ENCODE results near the gene BCKDK. TPM values are rescaled to one million over a fixed set of nuclear protein-coding genes. Genes with fewer than 3 reads are reported as not detected.

BCKDK gene
- total RNA-seq (2012; rRNA removed) = 51.0 and 58.8 TPM in 2 replicates

DNA sequence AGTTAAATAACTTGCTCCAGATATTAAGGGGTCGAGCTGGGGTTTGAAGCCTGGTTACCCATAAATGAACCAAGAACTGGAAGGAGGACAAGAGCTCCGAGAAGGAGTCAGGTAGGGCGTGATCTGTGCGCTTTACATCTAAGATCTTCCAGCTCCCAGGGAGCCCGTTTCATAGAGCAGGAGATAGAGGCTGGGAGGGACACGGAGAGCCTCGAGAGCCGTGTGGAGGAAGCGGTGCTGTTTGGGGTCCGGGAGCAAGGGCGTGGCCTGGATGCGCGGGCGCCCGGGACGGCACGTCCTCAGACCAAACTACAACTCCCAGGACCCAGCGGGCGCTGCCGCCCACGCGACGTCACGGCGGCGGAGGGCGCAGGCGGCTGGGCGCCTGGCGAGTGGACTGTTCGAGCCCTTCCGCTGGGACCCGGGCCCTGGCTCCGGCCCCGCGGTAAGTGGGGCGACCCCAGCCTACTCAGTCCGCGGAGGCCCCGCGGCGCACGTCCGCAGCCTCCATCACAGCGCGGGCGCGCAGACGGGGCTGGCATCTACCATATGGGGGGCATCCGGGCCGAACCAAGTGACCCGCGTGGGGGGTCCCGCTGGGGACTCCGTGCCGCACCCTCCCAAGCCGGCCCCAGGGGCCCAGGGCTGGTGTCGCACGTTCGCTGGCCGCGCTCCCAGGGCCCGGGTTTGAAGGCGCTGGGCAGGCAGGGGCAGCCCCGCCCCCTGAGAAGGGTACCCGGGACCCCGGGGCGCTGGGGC, at the start of gene BCKDK:
TSS of gene BCKDK (plus strand) at position 352 of the 759 bp plus-strand sequence. CDS start 838 bp downstream, outside the sequence.
- Histone ChIP-seq H3K9ac (ENCODE audit: low read depth, low read length) (peak within 1 kb of the TSS; percentile 95), H3K36me3 (ENCODE audit: insufficient read depth, low read length) (peaks cover 40% of the 10 kb centered on the region), H3K27me3 (ENCODE audit: control insufficient read depth, insufficient read depth, low read length) (no peaks in the 10 kb centered on the region), H3K9me3 (replicated peaks; ENCODE audit: low read length) (no peaks in the 10 kb centered on the region), H3K4me2 (ENCODE audit: low read length) (peak within 1 kb of the TSS; percentile 89), H3K4me1 (ENCODE audit: control insufficient read depth, insufficient read depth, low read length) (peaks cover 29% of the 10 kb centered on the region), H3K4me3 (ENCODE audit: low read length) (peak within 1 kb of the TSS; percentile 91)

DNA sequence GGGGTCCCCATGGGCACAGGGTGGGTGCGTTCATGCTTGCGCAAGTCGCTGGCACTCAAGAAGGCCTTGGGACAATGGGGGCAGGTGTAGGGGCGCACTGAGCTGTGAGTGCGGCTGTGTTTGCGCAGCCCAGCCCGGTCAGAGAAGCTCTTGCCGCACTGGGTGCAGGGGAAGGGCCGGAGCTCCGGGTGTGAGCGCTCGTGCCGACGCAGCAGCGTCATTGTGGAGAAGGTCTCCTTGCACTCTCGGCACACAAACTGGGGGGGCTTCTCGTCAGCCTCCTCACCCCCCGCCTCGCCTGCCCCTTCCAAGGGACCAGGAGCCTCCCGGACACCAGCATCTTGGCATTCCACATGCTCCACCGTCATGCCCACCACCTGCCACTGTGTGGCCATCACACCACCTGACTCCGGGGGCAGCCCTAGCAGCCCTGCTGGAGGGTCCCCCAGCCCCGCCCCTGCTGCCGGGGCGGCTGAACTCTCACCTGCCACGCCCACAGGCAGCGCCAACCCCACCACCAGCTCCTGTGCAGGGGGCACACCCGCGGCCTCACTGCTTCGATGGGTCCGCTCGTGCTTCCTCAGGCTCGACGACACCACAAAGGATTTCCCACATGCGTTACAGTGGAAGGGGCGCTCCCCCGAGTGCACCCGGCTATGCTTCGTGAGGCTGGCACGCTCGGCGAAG, 46.9 kb upstream of the BCKDK start:
- H3K9ac ChIP-seq (ENCODE audit: low read depth, low read length) = no peak overlapping the region
- H3K9me3 ChIP-seq (replicated peaks; ENCODE audit: low read length) = no peaks in the 10 kb centered on the region
- H3K4me3 ChIP-seq (ENCODE audit: low read length) = no peak overlapping the region
- no peak overlapping the region for H3K4me2 ChIP-seq (ENCODE audit: low read length)
- peaks cover 49% of the 10 kb centered on the region for H3K36me3 ChIP-seq (ENCODE audit: insufficient read depth, low read length)
- H3K27me3 ChIP-seq (ENCODE audit: control insufficient read depth, insufficient read depth, low read length) = no peaks in the 10 kb centered on the region
- peaks cover 29% of the 10 kb centered on the region for H3K4me1 ChIP-seq (ENCODE audit: control insufficient read depth, insufficient read depth, low read length)

DNA sequence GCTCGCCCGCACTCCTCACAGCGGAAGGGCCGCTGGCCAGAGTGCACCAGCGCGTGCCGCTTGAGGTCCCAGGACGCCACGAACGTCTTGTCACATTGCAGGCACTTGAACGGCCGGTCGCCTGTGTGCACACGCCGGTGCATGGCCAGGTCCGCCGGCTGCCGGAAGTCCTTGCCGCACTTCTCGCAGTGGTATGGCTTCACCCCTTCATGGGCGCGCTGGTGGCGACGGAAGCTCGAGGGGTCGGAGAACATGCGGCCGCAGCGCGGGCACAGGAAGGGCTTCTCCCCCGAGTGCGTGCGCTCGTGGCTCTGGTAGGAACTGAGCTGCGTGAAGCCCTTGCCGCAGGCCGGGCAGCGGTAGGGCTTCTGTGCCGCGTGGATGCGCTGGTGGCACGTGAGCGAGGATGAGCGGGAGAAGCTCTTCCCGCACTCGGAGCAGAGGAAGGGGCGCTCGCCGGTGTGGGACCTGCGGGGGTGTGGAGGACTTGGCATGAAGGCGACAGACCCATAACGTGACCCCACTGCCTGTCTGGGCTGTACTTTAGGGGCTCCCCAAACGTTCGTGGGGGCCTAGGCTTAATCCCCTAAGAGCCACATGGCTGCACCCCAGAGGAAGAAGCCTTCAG, 46.3 kb upstream of the BCKDK start:
- H3K9me3 ChIP-seq (replicated peaks; ENCODE audit: low read length) = no peaks in the 10 kb centered on the region
- no peak overlapping the region for H3K4me3 ChIP-seq (ENCODE audit: low read length)
- H3K4me1 ChIP-seq (ENCODE audit: control insufficient read depth, insufficient read depth, low read length) = peaks cover 31% of the 10 kb centered on the region
- peaks cover 49% of the 10 kb centered on the region for H3K36me3 ChIP-seq (ENCODE audit: insufficient read depth, low read length)
- H3K9ac ChIP-seq (ENCODE audit: low read depth, low read length) = no peak overlapping the region
- H3K4me2 ChIP-seq (ENCODE audit: low read length) = no peak overlapping the region
- H3K27me3 ChIP-seq (ENCODE audit: control insufficient read depth, insufficient read depth, low read length) = no peaks in the 10 kb centered on the region

DNA sequence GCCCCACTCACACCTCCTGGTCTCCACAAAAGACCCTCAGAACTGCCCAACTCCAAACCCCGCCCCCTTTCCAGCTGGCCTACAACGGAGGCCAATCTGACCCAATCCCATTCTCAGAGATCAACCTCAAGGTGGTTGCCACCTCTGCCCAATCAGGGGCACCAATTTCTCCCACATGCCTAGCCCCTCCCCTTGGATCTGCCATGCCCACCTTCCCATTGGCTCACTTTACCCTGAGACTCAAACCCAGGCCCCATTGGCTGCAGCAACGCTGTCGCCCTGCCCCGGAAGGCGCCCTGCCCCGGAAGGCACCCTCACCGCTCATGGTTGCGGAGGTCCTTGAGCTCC, 44.7 kb upstream of the BCKDK start:
- peaks cover 43% of the 10 kb centered on the region for H3K36me3 ChIP-seq (ENCODE audit: insufficient read depth, low read length)
- H3K4me1 ChIP-seq (ENCODE audit: control insufficient read depth, insufficient read depth, low read length) = peaks cover 31% of the 10 kb centered on the region
- peak overlapping the region; percentile 75 for H3K4me2 ChIP-seq (ENCODE audit: low read length)
- peak overlapping the region; percentile 84 for H3K9ac ChIP-seq (ENCODE audit: low read depth, low read length)
- peak overlapping the region; percentile 56 for H3K4me3 ChIP-seq (ENCODE audit: low read length)
- no peaks in the 10 kb centered on the region for H3K27me3 ChIP-seq (ENCODE audit: control insufficient read depth, insufficient read depth, low read length)
- no peaks in the 10 kb centered on the region for H3K9me3 ChIP-seq (replicated peaks; ENCODE audit: low read length)

DNA sequence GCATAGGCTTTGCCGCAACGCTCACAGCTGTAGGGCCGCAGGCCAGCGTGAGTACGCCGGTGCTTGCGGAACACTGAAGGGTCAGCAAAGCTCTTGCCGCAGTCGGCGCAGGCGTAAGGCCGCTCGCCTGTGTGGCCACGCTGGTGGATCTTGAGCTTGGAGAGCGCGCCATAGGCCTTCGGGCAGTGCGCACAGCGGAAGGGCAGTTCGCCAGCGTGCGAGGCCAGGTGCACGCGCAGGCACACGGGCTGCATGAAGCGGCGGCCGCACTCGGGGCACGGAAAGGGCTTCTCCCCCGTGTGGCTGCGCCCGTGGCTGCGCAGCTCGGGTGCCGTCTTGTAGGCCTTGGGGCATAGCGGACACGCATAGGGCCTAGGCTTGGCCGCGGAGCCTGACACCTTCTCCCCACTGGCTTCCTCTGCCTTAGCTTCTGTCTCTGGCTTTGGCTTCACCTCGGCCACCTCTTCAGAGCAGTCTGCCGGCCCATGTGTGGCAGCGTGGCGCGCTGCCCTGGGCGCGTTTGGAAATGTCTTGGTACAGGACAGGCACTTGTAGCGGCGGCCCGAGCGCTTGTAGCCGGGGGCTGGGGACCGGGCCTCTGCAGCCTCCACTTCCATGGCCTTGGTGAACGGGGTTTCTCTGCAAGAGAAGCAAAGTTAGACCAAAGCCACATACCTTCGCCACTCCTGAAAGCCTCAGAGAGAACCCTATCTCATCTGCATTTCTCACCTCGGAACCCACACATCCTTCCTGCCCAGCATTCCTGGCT, 44.2 kb upstream of the BCKDK start:
- Histone ChIP-seq H3K9ac (ENCODE audit: low read depth, low read length) (peak overlapping the region; percentile 84), H3K4me1 (ENCODE audit: control insufficient read depth, insufficient read depth, low read length) (peaks cover 31% of the 10 kb centered on the region), H3K9me3 (replicated peaks; ENCODE audit: low read length) (no peaks in the 10 kb centered on the region), H3K4me3 (ENCODE audit: low read length) (peak overlapping the region; percentile 56), H3K4me2 (ENCODE audit: low read length) (peak overlapping the region; percentile 75), H3K36me3 (ENCODE audit: insufficient read depth, low read length) (peaks cover 43% of the 10 kb centered on the region), H3K27me3 (ENCODE audit: control insufficient read depth, insufficient read depth, low read length) (no peaks in the 10 kb centered on the region)

DNA sequence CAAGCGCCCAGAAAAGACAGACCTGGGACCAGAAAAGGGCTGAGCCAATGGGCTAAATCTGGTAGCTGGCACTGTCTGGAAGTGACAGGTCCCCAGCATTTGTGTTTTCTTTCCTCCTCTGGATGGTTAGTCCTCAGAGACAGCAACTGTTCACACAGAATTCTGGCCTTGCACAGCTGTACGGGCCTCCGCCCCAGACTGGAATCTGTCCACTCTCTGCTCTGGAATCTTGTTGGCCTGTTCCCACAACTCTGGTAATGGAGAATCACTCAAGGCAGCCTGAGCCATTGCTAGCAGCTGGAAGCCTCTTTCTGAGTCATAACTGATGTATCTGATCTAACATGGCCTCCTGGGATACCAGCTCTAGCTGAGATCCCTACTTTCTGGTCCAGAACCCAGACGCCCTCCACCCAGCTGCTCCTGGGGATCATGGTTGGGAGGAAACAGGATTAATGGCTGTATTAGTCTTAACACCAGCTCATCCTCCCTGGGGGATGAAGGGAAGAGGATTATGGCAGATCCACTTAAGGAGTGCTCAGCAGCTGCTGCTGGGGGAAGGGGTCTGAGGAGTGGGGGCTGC, 43.2 kb upstream of the BCKDK start:
- H3K27me3 ChIP-seq (ENCODE audit: control insufficient read depth, insufficient read depth, low read length) = no peaks in the 10 kb centered on the region
- no peaks in the 10 kb centered on the region for H3K9me3 ChIP-seq (replicated peaks; ENCODE audit: low read length)
- peaks cover 38% of the 10 kb centered on the region for H3K36me3 ChIP-seq (ENCODE audit: insufficient read depth, low read length)
- peak overlapping the region; percentile 84 for H3K9ac ChIP-seq (ENCODE audit: low read depth, low read length)
- H3K4me3 ChIP-seq (ENCODE audit: low read length) = peak overlapping the region; percentile 56
- peak overlapping the region; percentile 75 for H3K4me2 ChIP-seq (ENCODE audit: low read length)
- peaks cover 31% of the 10 kb centered on the region for H3K4me1 ChIP-seq (ENCODE audit: control insufficient read depth, insufficient read depth, low read length)

DNA sequence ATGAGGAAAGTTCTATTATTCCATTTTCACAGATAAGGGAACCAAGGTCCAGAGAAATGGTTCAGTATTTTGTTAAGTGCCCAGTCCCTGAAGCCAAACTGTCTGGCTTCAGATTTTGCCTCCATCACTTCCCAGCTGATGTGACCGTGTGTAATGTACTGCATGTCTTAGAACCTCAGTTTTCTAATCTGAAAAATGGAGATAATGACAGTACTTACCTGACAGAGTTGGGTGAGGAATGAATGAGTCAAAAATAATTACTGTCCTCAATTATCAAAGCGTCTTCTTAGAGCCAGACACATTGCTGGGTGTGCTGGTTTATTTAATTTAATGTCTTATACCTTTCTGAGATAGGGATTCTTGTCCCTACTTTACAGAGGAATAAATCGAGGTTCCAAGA, 40.8 kb upstream of the BCKDK start:
- Histone ChIP-seq H3K27me3 (ENCODE audit: control insufficient read depth, insufficient read depth, low read length) (no peaks in the 10 kb centered on the region), H3K4me1 (ENCODE audit: control insufficient read depth, insufficient read depth, low read length) (peaks cover 44% of the 10 kb centered on the region)

DNA sequence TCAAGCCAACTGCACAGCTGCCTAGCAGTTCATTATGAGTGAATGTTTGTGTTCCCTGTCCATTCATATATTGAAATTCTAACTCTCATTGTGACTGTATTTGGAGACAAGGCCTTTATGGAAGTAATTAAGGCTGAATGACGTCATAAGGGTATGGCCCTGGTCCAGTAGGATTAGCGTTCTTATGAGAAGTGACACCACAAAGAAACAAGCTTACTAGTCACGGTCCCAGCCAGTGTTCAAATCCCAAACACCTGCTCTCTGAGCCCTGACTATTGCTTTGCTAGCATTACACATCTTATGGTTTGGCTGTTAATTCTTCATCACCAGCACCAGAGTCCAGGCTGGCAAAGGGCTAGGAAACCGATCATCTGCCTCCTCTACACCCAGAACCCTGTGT, 36.3 kb upstream of the BCKDK start:
- peak overlapping the region; percentile 97 for H3K4me3 ChIP-seq (ENCODE audit: low read length)
- H3K9me3 ChIP-seq (replicated peaks; ENCODE audit: low read length) = no peaks in the 10 kb centered on the region
- H3K9ac ChIP-seq (ENCODE audit: low read depth, low read length) = peak overlapping the region; percentile 96
- peaks cover 5% of the 10 kb centered on the region for H3K36me3 ChIP-seq (ENCODE audit: insufficient read depth, low read length)
- H3K4me2 ChIP-seq (ENCODE audit: low read length) = peak overlapping the region; percentile 87
- H3K4me1 ChIP-seq (ENCODE audit: control insufficient read depth, insufficient read depth, low read length) = peaks cover 16% of the 10 kb centered on the region
- no peaks in the 10 kb centered on the region for H3K27me3 ChIP-seq (ENCODE audit: control insufficient read depth, insufficient read depth, low read length)

More for the DNA sequence above, 40.8 kb upstream of the BCKDK start:
- Histone ChIP-seq H3K4me3 (ENCODE audit: low read length) (no peak overlapping the region), H3K36me3 (ENCODE audit: insufficient read depth, low read length) (peaks cover 15% of the 10 kb centered on the region), H3K9ac (ENCODE audit: low read depth, low read length) (no peak overlapping the region), H3K9me3 (replicated peaks; ENCODE audit: low read length) (no peaks in the 10 kb centered on the region), H3K4me2 (ENCODE audit: low read length) (no peak overlapping the region)

DNA sequence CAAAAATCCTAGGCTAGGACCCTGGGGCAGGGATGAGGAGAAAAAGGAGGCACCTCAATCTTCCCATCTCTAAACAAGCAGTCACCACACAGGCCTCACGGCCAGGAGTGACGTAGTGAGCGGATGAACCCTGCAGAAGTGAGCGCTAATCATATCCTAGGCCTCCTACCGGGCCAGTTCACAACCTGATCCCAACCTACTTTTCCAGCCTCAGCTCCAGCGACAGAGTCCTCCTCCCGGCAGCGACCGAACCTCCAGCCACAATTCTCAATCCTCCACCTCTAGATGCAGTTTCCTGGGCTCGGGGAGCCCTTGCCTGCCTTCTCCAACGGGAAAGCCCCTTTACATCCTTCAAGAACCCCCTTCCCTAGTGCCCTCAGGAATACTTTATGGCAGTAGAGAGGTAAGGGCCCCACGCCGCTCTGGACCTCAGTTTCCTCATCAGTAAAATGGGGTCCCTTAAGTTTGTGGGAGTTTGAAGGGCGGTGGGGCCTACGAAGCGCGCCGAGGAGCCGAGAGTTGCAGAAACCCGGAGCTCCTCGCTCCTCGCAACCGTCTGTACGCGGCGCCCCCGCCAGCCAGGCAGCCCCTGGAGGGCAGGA, 35.5 kb upstream of the BCKDK start:
- Histone ChIP-seq H3K36me3 (ENCODE audit: insufficient read depth, low read length) (peaks cover 13% of the 10 kb centered on the region), H3K4me1 (ENCODE audit: control insufficient read depth, insufficient read depth, low read length) (peaks cover 16% of the 10 kb centered on the region), H3K9ac (ENCODE audit: low read depth, low read length) (peak overlapping the region; percentile 96), H3K9me3 (replicated peaks; ENCODE audit: low read length) (no peaks in the 10 kb centered on the region), H3K4me3 (ENCODE audit: low read length) (peak overlapping the region; percentile 97), H3K4me2 (ENCODE audit: low read length) (peak overlapping the region; percentile 87), H3K27me3 (ENCODE audit: control insufficient read depth, insufficient read depth, low read length) (no peaks in the 10 kb centered on the region)

DNA sequence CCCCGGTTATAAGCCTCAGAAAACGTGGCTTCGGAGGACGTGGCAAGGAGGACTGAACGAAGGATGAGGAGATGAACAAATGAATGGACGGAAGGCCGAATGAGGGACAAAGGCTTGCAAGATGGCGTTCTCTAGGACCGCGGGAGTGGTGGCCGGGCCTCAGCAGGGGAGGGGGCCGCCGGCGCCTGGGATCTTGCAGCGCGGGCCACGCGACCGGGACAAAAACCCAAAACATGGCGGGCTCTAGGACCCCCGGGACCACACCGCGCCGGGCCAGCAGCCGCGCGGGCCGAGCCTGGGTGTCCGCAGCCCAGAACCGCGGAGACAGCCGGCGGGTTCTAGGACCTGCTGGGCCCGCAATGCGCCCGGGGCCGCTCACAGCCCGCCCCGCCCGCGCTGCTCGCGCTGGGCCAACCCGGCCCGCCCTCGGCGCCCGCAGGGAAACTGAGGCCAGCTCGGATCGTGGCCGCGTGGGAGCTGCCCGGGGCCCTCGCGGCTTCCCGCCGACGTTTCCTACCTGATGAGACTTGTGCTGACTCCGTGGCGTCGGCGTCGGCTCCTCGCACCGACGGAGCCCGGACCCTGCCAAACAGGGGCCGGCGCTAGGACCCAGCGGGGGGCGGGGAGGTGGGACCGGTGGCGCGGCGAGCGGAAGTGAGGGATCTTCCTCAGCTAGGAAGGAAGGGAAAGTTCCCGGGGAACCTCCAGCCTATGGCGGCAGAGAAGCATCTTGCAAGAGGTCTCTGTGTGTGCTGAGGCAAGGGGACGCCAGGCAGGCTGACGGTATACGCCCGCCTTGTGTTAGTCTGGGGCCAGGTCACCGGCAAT, 34.8 kb upstream of the BCKDK start:
- H3K9me3 ChIP-seq (replicated peaks; ENCODE audit: low read length) = no peaks in the 10 kb centered on the region
- peaks cover 20% of the 10 kb centered on the region for H3K36me3 ChIP-seq (ENCODE audit: insufficient read depth, low read length)
- H3K4me1 ChIP-seq (ENCODE audit: control insufficient read depth, insufficient read depth, low read length) = peaks cover 16% of the 10 kb centered on the region
- no peaks in the 10 kb centered on the region for H3K27me3 ChIP-seq (ENCODE audit: control insufficient read depth, insufficient read depth, low read length)
- peak overlapping the region; percentile 87 for H3K4me2 ChIP-seq (ENCODE audit: low read length)
- H3K9ac ChIP-seq (ENCODE audit: low read depth, low read length) = peak overlapping the region; percentile 96
- H3K4me3 ChIP-seq (ENCODE audit: low read length) = peak overlapping the region; percentile 97

Measured in skeletal muscle satellite cell (primary cell).